K562 (cell line): ENCODE data around the gene GPM6B. TPM values are rescaled to one million over a fixed set of nuclear protein-coding genes. Genes with fewer than 3 reads are reported as not detected.

ENCODE experiments used
- ATAC-seq: fragments of 200-7000 bp; cut with Tn5 transposase; 3 replicates; pipeline ENCODE4 v1.9.1; 2020; ENCODE audit warnings: moderate library complexity
- BruUV-seq: library from RNA; stranded (reverse); fragments of 400-500 nt; replicated peaks from 2 replicates; lab custom pipeline; 2021; lab: Mats Ljungman, UMichigan
- CTCF ChIA-PET: fragments of 300-600 bp; formaldehyde crosslinking; extraction: SDS; loops from one replicate; lab custom pipeline; 2021; ENCODE audit warnings: low intra/inter-chr PET ratio; lab: Yijun Ruan, JAX
- POLR2A ChIA-PET: fragments of 300-600, 350-650 bp; sonication (Branson Sonifier 250); formaldehyde crosslinking; extraction: SDS; loops from one replicate; lab custom pipeline; 2021; ENCODE audit warnings: antibody characterized with exemption, inconsistent platforms; lab: Yijun Ruan, JAX
- DNase-seq, 4 experiments: peaks; one replicate each; pipeline versions ENCODE4 v3.0.0 to v3.0.0-alpha.2; 2011 to 2018; ENCODE audit warnings: low spot score in 3 of 4, mixed read lengths in 3 of 4; ENCODE audit errors: extremely low read depth in 1 of 4
- FAIRE-seq: peaks from 2 replicates; lab custom pipeline; 2011; peaks lifted over from hg19 to GRCh38; lab: Jason Lieb, UNC
- H2AFZ ChIP-seq: 2 replicates; pipeline ENCODE4 v1.6.0; 2011; ENCODE audit warnings: low read depth, low read length, control low read depth, inconsistent platforms
- H3K27ac ChIP-seq: fragments of 200-600 bp; 3 replicates; pipeline ENCODE4 v1.8.0; 2011; ENCODE audit warnings: low read depth, mild to moderate bottlenecking, control low read depth, inconsistent platforms, low read length, moderate library complexity, mixed read lengths; ENCODE audit errors: extremely low read depth
- H3K27me3 ChIP-seq, 2 experiments: fragments of 300-600 bp in 1 of 2; 2 replicates in 1 of 2; 3 replicates in 1 of 2; pipeline versions ENCODE4 v1.6.0 to v1.8.0; 2011; ENCODE audit warnings: inconsistent platforms in 2 of 2, low read length in 2 of 2, mild to moderate bottlenecking in 1 of 2, mixed read lengths in 1 of 2, moderate library complexity in 1 of 2; ENCODE audit not compliant: control insufficient read depth in 2 of 2, insufficient read depth in 2 of 2
- H3K36me3 ChIP-seq: fragments of 300-600 bp; 3 replicates; pipeline ENCODE4 v1.8.0; 2011; ENCODE audit warnings: mild to moderate bottlenecking, low read length, inconsistent platforms; ENCODE audit not compliant: control insufficient read depth, insufficient read depth
- H3K4me1 ChIP-seq, 2 experiments: fragments of 200-600 bp in 1 of 2; replicated peaks in 1 of 2; 2 replicates in 1 of 2; 3 replicates in 1 of 2; pipeline versions ENCODE4 v1.5.1 to v1.8.0; 2011; ENCODE audit warnings: inconsistent platforms in 2 of 2, low read length in 2 of 2, mild to moderate bottlenecking in 1 of 2, mixed read lengths in 1 of 2, moderate library complexity in 1 of 2; ENCODE audit not compliant: control insufficient read depth in 2 of 2, insufficient read depth in 2 of 2
- H3K4me2 ChIP-seq: 2 replicates; pipeline ENCODE4 v1.6.1; 2011; ENCODE audit warnings: low read length, control low read depth, inconsistent platforms, mixed read lengths; ENCODE audit not compliant: insufficient read depth
- H3K4me3 ChIP-seq: fragments of 200-600 bp; sonication (generic), shearing (Covaris generic); 2 replicates; pipeline ENCODE4 v1.5.1; 2016; ENCODE audit warnings: control low read depth, inconsistent platforms
- H3K79me2 ChIP-seq: fragments of 200-600 bp; 3 replicates; pipeline ENCODE4 v1.8.0; 2011; ENCODE audit warnings: low read length, inconsistent platforms; ENCODE audit not compliant: control insufficient read depth, insufficient read depth
- H3K9ac ChIP-seq, 2 experiments: 2 replicates each; pipeline versions ENCODE4 v1.6.0 to v1.6.1; 2011; ENCODE audit warnings: low read depth in 2 of 2, low read length in 2 of 2, control low read depth in 1 of 2, inconsistent platforms in 1 of 2, mild to moderate bottlenecking in 1 of 2, mixed read lengths in 1 of 2; ENCODE audit not compliant: insufficient read depth in 1 of 2
- H3K9me1 ChIP-seq: one replicate; pipeline ENCODE4 v1.6.0; 2011; ENCODE audit warnings: inconsistent platforms, mild to moderate bottlenecking, low read length, moderate library complexity; ENCODE audit not compliant: control insufficient read depth, insufficient read depth
- H3K9me3 ChIP-seq: replicated peaks from 2 replicates; pipeline ENCODE4 v1.5.1; 2011; ENCODE audit warnings: low read depth, low read length, inconsistent platforms; ENCODE audit not compliant: control insufficient read depth, insufficient read depth
- H4K20me1 ChIP-seq: replicated peaks from 2 replicates; pipeline ENCODE4 v1.6.1; 2011; ENCODE audit warnings: low read length, inconsistent platforms, mixed read lengths; ENCODE audit not compliant: control insufficient read depth, insufficient read depth
- CHD1 ChIP-seq: fragments of 200-600 bp; sonication (generic); IDR thresholded peaks from one replicate; pipeline ENCODE4 v1.6.1; 2012; ENCODE audit warnings: mild to moderate bottlenecking, moderate library complexity, low read length, inconsistent platforms
- HMGN3 ChIP-seq: IDR thresholded peaks from 2 replicates; pipeline ENCODE4 v1.6.1; 2011; ENCODE audit warnings: borderline replicate concordance, low read depth, mild to moderate bottlenecking, mixed read lengths, low read length; ENCODE audit not compliant: insufficient read length; ENCODE audit errors: extremely low read depth
- PPARD ChIP-seq: fragments of 250-450 bp; sonication (Bioruptor Pico); IDR thresholded peaks from 2 replicates; pipeline ENCODE4 v1.8.0; 2022; ENCODE audit warnings: inconsistent platforms, mild to moderate bottlenecking, moderate library complexity
- RNF2 ChIP-seq: sonication (generic); IDR thresholded peaks from 2 replicates; pipeline ENCODE4 v1.6.1; 2016
- ZNF699 ChIP-seq: fragments of 250-450 bp; sonication (Bioruptor Pico); IDR thresholded peaks from 2 replicates; pipeline ENCODE4 v1.8.0; 2021; ENCODE audit warnings: mild to moderate bottlenecking, moderate library complexity; ENCODE audit not compliant: insufficient replicate concordance
- WGBS: fragments of 100-300 bp; shearing (Covaris generic); methylation state at CpG from one replicate; pipeline ENCODE4 v1.1.6; 2016; ENCODE audit warnings: low coverage, mixed read lengths; ENCODE audit not compliant: insufficient coverage; ENCODE audit errors: missing lambda C conversion rate; 5-methylcytosine and 5-hydroxymethylcytosine counted together
- in situ Hi-C: fragments of 300-500 bp; cut with MboI; formaldehyde crosslinking; loops from 4 replicates; pipeline ENCODE4 v1.15.0; 2018; ENCODE audit warnings: inconsistent platforms, mixed read lengths
- intact Hi-C: fragments of 100-400 bp; cut with micrococcal nuclease; formaldehyde crosslinking; loops from 2 replicates; pipeline ENCODE4 v1.14.2; 2022
- polyA plus RNA-seq, 8 experiments: library from polyadenylated mRNA; depleted of rRNA in 4 of 8; stranded (reverse) in 5 of 8; unstranded in 3 of 8; fragments of >200 nt; fragmentation: Nextera tagmentation in 2 of 8; fragmentation: Illumina TruSeq in 1 of 8; extraction: Ambion mirVana in 2 of 8; extraction: Trizol in 1 of 8; gene quantifications; 2 replicates each; pipeline versions ENCODE4 v1.2.1 to v1.2.3, GENCODE V29; 2011 to 2014; ENCODE audit warnings: inconsistent platforms in 1 of 8, missing spikeins in 1 of 8
- total RNA-seq, 7 experiments: library from RNA; depleted of rRNA in 6 of 7; stranded (reverse); fragments of >200 nt in 6 of 7; fragmentation: Illumina TruSeq in 2 of 7; extraction: Trizol in 2 of 7; gene quantifications; 2 replicates each; pipeline versions ENCODE4 v1.2.1 to v1.2.3, GENCODE V29; 2011 to 2021; ENCODE audit warnings: low replicate concordance in 1 of 7
- TF ChIP-seq, protein P1 (sequence below), 2 experiments: fragments of 450-650 bp; IDR thresholded peaks; 2 replicates each; pipeline ENCODE4 v1.6.1; 2016; ENCODE audit warnings: mild to moderate bottlenecking in 2 of 2, borderline replicate concordance in 1 of 2, low read depth in 1 of 2, moderate library complexity in 1 of 2
- TF ChIP-seq, protein P2 (sequence below): sonication (generic); formaldehyde crosslinking; IDR thresholded peaks from 2 replicates; pipeline ENCODE4 v1.8.0; 2022; ENCODE audit warnings: mild to moderate bottlenecking, missing genetic modification reagents
- TF ChIP-seq, protein P3 (sequence below): fragments of 450-650 bp; IDR thresholded peaks from 2 replicates; pipeline ENCODE4 v1.6.1; 2017; ENCODE audit warnings: mild to moderate bottlenecking, moderate library complexity

Gene GPM6B
- total and polyA plus RNA-seq, 9 of the 15 experiments (the other 6 are each of a cell fraction or from before 2014, with no cell fraction given), result 0.14 to 0.32 TPM; not detected in 7

DNA sequence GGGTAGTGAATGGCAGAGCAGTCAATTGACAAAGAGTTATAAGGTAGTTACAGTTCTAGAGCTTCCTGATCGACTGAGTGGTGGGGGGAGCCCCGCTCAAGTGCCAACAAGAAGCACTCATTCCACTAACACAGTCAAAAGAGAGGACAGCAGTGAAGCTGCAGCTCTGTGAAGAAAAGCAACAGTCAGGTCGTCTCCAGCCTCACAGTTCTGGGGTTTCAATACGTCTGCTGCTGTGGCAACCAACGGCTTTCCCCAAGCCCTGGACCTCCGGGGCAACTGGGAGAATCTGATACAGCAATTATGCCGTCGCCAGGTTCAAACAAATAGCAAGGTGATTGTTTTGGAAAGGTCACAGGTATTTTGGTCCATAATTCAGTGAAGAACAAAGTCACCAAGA, 30.8 kb downstream of the GPM6B start:
- Histone ChIP-seq H3K36me3 (no peaks in the 10 kb centered on the region), H2AFZ (no peak overlapping the region), H3K9me1 (no peaks in the 10 kb centered on the region), H3K4me3 (no peak overlapping the region), H3K27ac (no peak overlapping the region), H4K20me1 (no peaks in the 10 kb centered on the region), H3K4me2 (no peak overlapping the region), H3K9me3 (no peaks in the 10 kb centered on the region), H3K9ac (no peak overlapping the region), H3K79me2 (no peaks in the 10 kb centered on the region), H3K4me1 (no peaks in the 10 kb centered on the region), H3K27me3 (peaks cover 6 to 13% of the 10 kb centered on the region in 2 experiments; a peak in 4 of 5 replicates)
- ChIA-PET CTCF (no interaction called here), POLR2A (no interaction called here)
- no TSS peak for BruUV-seq
- intact Hi-C loops, result no loop called here
- no peak for DNase-seq
- in situ Hi-C loops, result no loop called here
- no peak for FAIRE-seq
- TF ChIP-seq, protein P1, sequence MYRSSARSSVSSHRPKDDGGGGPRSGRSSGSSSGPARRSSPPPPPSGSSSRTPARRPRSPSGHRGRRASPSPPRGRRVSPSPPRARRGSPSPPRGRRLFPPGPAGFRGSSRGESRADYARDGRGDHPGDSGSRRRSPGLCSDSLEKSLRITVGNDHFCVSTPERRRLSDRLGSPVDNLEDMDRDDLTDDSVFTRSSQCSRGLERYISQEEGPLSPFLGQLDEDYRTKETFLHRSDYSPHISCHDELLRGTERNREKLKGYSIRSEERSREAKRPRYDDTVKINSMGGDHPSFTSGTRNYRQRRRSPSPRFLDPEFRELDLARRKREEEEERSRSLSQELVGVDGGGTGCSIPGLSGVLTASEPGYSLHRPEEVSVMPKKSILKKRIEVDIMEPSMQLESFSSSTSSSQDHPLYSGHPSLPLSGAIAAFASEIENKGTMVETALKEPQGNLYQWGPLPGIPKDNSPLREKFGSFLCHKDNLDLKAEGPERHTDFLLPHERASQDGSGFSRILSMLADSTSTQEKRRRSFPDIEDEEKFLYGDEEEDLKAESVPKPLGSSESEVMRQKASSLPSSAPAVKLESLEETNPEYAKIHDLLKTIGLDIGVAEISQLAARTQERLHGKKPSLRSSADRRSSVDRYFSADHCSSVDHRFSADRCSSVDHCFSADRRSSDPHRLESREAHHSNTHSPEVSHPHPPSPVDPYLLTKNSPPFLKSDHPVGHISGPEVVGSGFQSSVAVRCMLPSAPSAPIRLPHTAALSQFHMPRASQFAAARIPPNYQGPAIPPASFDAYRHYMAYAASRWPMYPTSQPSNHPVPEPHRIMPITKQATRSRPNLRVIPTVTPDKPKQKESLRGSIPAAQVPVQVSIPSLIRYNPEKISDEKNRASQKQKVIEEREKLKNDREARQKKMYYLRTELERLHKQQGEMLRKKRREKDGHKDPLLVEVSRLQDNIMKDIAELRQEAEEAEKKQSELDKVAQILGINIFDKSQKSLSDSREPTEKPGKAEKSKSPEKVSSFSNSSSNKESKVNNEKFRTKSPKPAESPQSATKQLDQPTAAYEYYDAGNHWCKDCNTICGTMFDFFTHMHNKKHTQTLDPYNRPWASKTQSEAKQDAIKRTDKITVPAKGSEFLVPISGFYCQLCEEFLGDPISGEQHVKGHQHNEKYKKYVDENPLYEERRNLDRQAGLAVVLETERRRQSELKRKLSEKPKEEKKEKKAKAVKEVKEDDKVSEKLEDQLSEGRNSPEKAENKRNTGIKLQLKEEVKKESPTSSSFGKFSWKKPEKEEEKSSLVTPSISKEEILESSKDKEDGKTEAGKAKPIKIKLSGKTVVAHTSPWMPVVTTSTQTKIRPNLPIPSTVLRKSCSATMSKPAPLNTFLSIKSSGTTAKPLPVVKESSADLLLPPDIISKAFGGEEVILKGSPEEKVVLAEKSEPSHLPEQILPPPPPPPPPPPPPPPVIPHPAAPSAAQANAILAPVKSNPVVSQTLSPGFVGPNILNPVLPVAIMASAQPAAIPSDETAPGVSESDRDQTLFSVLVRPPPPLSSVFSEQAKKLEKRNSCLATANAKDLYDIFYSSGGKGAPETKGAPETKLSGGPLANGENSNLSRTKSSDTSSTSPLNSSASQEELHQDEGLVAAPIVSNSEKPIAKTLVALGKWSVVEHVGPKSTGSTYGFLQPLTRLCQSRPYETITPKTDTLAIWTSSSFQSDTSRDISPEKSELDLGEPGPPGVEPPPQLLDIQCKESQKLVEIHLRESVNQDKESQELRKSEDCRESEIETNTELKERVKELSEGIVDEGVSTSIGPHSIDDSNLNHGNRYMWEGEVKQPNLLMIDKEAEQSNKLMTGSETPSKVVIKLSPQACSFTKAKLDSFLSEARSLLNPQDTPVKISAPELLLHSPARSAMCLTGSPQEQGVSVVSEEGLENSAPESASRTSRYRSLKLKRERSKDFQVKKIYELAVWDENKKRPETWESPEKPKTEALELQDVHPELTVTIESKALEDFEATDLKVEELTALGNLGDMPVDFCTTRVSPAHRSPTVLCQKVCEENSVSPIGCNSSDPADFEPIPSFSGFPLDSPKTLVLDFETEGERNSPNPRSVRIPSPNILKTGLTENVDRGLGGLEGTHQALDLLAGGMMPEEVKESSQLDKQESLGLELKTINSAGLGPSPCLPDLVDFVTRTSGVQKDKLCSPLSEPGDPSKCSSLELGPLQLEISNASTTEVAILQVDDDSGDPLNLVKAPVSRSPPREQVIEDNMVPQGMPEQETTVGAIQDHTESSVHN (IDR thresholded peaks at IDR 0.05; ENCODE audit: borderline replicate concordance in 1 of 2, low read depth in 1 of 2), result no peak
- TF ChIP-seq PPARD (CRISPR knock-in tag) (no peak), HMGN3 (no peak), ZNF699 (CRISPR knock-in tag) (no peak), CHD1 (no peak), RNF2 (no peak)
- TF ChIP-seq, protein P2, sequence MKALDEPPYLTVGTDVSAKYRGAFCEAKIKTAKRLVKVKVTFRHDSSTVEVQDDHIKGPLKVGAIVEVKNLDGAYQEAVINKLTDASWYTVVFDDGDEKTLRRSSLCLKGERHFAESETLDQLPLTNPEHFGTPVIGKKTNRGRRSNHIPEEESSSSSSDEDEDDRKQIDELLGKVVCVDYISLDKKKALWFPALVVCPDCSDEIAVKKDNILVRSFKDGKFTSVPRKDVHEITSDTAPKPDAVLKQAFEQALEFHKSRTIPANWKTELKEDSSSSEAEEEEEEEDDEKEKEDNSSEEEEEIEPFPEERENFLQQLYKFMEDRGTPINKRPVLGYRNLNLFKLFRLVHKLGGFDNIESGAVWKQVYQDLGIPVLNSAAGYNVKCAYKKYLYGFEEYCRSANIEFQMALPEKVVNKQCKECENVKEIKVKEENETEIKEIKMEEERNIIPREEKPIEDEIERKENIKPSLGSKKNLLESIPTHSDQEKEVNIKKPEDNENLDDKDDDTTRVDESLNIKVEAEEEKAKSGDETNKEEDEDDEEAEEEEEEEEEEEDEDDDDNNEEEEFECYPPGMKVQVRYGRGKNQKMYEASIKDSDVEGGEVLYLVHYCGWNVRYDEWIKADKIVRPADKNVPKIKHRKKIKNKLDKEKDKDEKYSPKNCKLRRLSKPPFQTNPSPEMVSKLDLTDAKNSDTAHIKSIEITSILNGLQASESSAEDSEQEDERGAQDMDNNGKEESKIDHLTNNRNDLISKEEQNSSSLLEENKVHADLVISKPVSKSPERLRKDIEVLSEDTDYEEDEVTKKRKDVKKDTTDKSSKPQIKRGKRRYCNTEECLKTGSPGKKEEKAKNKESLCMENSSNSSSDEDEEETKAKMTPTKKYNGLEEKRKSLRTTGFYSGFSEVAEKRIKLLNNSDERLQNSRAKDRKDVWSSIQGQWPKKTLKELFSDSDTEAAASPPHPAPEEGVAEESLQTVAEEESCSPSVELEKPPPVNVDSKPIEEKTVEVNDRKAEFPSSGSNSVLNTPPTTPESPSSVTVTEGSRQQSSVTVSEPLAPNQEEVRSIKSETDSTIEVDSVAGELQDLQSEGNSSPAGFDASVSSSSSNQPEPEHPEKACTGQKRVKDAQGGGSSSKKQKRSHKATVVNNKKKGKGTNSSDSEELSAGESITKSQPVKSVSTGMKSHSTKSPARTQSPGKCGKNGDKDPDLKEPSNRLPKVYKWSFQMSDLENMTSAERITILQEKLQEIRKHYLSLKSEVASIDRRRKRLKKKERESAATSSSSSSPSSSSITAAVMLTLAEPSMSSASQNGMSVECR (CRISPR knock-in tag), result no peak
- TF ChIP-seq, protein P3, sequence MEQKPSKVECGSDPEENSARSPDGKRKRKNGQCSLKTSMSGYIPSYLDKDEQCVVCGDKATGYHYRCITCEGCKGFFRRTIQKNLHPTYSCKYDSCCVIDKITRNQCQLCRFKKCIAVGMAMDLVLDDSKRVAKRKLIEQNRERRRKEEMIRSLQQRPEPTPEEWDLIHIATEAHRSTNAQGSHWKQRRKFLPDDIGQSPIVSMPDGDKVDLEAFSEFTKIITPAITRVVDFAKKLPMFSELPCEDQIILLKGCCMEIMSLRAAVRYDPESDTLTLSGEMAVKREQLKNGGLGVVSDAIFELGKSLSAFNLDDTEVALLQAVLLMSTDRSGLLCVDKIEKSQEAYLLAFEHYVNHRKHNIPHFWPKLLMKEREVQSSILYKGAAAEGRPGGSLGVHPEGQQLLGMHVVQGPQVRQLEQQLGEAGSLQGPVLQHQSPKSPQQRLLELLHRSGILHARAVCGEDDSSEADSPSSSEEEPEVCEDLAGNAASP, result no peak
- no peak for ATAC-seq
- 0% methylated on average over 8 of the region's 8 CpGs for WGBS
